ENCODE measurements around the gene TMEM45A.
"Not testable (repeated sequence)": the region's sequence is repeated elsewhere in the genome, so short reads cannot be mapped to it uniquely, and the experiment has no call there.

Gene TMEM45A

GRCh38 chr3:100575704-100576103 is 83.3 kb downstream of the TMEM45A start:
- no peak for DNase-seq (ENCODE audit: low read depth in 2 of 2)

GRCh38 chr3:100577382-100578008 is 85.1 kb downstream of the TMEM45A start:
- no peak for DNase-seq (ENCODE audit: low read depth in 2 of 2)

DNA sequence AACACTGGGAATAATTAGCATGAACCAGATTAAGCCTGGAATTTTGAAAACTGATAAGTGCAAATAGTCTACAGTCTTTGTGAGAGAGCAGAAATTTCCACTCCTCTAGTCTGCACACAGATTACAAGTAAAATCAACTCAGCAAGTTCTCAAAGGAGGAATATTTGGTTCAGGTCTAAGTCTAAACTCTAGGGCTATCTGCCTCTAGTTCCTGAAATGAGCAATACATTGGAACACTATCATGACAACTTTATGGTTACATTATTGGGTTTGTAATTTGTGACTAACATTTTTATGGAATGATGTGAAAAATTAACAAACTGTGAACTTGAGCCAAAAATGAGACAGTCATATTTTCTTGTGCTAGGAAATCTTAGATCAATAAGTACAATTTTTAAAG is 86.2 kb downstream of the TMEM45A start:
- no peak for DNase-seq (ENCODE audit: low read depth in 2 of 2)

DNA sequence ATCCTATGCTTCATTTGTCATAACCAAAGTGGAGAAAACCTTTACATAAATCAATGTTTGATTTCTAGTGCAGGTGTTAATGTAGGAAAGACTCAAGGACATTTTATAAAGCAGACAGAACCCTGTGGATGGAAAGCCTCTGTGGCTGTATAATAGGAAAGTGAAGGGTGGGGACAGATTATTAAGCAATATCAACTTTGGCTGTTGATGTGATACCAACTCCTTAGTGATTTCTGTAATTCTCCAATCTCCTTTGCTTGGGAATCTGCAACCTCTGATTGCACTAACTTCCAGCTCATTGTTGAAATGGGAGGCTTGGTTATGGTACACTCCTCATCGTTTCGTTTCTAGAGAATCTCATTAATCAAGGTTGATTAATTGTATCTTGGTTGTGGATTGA is 87.7 kb downstream of the TMEM45A start:
- no peak for DNase-seq (ENCODE audit: low read depth in 2 of 2)

- no peak for DNase-seq (ENCODE audit: low read depth in 2 of 2)
Measured at GRCh38 chr3:100581650-100582049, 89.2 kb downstream of the TMEM45A start.

- not testable (repeated sequence) for DNase-seq (ENCODE audit: low read depth in 2 of 2)
Measured at GRCh38 chr3:100582157-100582556, 89.7 kb downstream of the TMEM45A start.

DNA sequence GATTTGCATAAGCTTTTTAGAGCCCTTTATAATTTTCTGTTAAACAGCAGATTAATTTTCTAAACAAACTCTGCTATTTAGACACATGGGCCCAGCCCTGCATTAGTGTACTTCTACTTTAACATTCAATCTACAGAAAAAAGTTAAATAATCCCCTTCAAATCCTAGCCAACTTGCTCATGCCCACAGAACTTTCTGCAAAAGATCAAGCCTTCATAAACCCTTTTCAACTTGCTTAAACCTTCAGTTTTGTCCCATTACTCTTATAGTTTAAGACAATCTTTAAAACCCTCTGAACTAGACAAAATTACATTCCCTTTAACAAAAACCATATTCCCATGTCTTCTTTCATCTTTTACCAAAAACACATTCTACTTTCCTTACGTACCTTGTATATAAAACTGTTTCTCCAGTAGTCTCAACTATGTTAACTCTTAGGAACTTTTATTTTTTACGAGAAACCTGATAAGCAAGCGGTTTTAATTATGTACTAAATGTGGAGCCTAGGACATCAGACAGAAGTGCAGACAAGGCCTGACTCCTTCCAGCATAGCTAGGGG is 91.8 kb downstream of the TMEM45A start:
- DNase-seq (ENCODE audit: low read depth in 2 of 2) = no peak

DNA sequence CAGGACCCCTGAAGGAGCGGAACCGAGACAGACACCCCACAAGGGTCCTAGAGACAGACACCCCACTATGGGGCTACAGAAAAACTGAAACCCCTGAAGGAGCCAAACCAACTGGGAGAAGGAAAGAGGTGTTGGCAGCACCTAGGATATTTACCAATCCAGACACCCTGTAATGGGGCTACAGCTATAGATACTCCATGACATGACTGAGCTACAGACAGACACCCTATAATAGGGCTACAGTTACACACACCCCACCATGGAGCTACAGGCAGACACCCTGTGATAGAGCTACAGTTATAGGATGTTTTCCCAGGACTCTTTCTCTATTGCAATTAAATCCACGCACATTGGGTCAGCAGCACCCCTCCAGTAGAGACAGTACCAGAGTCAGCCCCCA is 94.4 kb downstream of the TMEM45A start:
- DNase-seq (ENCODE audit: low read depth in 2 of 2) = no peak

GRCh38 chr3:100588251-100588650 is 95.8 kb downstream of the TMEM45A start:
- DNase-seq (ENCODE audit: low read depth in 2 of 2) = no peak

GRCh38 chr3:100590114-100590839 is 97.9 kb downstream of the TMEM45A start:
- DNase-seq (ENCODE audit: low read depth in 2 of 2) = peak; percentile 33 to 43

GRCh38 chr3:100590840-100591147 is 98.4 kb downstream of the TMEM45A start:
- DNase-seq (ENCODE audit: low read depth in 2 of 2) = no peak

- no peak for DNase-seq (ENCODE audit: low read depth in 2 of 2)
Measured at GRCh38 chr3:100591411-100591810, 99.0 kb downstream of the TMEM45A start.

GRCh38 chr3:100600181-100601042 is 108.0 kb downstream of the TMEM45A start:
- no peak for DNase-seq (ENCODE audit: low read depth in 2 of 2)

GRCh38 chr3:100602506-100603444 is 110.4 kb downstream of the TMEM45A start:
- DNase-seq (ENCODE audit: low read depth in 2 of 2) = no peak

DNA sequence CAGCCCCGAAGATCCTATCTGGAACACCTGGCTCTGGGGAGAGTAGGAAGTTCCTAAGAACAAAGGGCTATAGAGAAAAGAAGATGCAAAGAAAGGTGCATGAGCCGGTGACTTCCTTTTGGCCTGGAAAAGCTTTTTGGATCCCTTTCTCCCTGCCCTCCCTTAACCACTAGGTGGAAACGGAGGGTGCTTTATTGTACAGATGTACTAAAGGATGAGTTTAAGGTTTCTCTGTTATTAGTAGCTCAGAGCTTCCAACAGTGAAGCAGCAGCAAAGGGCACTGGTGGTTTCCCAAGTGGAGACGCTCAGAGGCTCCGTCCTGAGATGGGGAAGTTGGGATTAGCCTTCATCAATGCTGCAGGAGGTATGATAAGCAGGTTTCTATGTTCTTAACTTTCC is 111.0 kb downstream of the TMEM45A start:
- no peak for DNase-seq (ENCODE audit: low read depth in 2 of 2)

DNA sequence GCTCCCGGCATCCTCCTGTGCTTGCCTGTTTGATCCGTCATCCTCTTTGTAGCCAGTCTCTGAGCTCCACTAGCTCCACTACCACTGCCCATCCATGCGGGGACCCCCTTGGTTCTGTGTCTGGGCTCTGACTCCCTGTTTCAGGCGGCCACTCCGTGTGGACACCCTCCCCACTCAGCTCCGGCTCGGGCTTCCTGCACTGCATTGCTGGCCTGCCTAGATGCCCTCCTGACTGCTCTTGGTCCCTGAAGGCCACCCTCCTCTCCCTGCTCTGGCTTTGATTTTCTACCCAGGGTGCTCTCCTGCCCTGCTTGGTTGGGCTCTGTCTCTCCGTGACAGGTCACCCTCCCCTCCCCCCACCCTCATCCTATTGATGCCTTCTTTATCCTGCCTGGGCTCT is 112.9 kb downstream of the TMEM45A start:
- no peak for DNase-seq (ENCODE audit: low read depth in 2 of 2)

GRCh38 chr3:100606894-100607512 is 114.6 kb downstream of the TMEM45A start:
- no peak for DNase-seq (ENCODE audit: low read depth in 2 of 2)

DNA sequence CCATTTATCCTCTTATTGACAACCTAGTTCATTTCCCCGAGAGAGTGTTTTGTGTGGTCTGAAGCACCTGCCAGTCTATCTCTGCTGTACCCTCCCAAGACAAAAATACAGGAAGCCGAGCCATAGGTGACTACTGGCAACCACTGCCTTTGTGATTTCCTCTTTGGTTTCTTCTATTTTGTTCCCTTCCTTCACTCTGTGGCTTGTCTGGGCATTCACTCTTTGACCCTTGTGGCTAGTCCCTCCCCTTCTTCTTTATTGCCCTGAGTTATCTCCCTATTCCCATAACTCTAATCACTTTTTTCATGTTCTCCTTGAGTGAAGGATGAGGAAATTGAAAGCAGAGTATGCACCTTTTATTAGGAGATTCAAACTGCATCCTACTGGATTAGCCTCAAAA is 116.9 kb downstream of the TMEM45A start, which contains the start of gene ADGRG7:
Gene ADGRG7, plus strand, starts transcription at position 297 of the 400 bp plus-strand sequence. CDS start 256 bp downstream, outside the sequence.
- DNase-seq (ENCODE audit: low read depth in 2 of 2) = no peak

DNA sequence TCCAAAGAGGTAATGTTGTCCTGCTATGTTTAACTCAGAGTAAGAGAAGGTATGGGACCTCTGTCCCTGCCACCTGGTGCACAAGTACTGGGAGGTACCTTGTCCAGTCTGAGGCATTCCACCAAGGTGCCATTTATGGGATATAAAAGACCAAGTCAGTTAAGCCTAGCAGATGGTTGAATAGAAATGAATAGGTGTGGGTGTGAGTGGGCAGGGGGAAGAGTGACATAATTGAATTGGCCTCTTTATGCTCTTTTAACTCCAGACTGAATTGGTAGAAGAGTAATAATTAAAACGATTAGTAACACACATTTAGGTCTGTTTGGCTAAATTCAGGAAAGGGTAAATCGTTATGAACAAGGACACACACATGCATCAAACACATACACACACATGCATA is 117.5 kb downstream of the TMEM45A start:
- DNase-seq (ENCODE audit: low read depth in 2 of 2) = no peak

- DNase-seq (ENCODE audit: low read depth in 2 of 2) = no peak
Measured at GRCh38 chr3:100611221-100611620, 118.8 kb downstream of the TMEM45A start.
